A549 treated with CORT108297 at 1 μM for 4 hours (cell line): ENCODE measurements around the gene ERLEC1. TPM values are rescaled to one million over a fixed set of nuclear protein-coding genes. Genes with fewer than 3 reads are reported as not detected.

Experiments
- total RNA-seq: library from RNA; stranded (reverse); fragments of 200-300 nt; extraction: Qiagen RNA extraction; gene quantifications from 5 replicates; pipeline ENCODE4 v1.2.3, GENCODE V29; 2022

ERLEC1 gene, protein sequence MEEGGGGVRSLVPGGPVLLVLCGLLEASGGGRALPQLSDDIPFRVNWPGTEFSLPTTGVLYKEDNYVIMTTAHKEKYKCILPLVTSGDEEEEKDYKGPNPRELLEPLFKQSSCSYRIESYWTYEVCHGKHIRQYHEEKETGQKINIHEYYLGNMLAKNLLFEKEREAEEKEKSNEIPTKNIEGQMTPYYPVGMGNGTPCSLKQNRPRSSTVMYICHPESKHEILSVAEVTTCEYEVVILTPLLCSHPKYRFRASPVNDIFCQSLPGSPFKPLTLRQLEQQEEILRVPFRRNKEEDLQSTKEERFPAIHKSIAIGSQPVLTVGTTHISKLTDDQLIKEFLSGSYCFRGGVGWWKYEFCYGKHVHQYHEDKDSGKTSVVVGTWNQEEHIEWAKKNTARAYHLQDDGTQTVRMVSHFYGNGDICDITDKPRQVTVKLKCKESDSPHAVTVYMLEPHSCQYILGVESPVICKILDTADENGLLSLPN
- 51.3 to 67.2 TPM (median 58.3 TPM) in 5 replicates for total RNA-seq

DNA sequence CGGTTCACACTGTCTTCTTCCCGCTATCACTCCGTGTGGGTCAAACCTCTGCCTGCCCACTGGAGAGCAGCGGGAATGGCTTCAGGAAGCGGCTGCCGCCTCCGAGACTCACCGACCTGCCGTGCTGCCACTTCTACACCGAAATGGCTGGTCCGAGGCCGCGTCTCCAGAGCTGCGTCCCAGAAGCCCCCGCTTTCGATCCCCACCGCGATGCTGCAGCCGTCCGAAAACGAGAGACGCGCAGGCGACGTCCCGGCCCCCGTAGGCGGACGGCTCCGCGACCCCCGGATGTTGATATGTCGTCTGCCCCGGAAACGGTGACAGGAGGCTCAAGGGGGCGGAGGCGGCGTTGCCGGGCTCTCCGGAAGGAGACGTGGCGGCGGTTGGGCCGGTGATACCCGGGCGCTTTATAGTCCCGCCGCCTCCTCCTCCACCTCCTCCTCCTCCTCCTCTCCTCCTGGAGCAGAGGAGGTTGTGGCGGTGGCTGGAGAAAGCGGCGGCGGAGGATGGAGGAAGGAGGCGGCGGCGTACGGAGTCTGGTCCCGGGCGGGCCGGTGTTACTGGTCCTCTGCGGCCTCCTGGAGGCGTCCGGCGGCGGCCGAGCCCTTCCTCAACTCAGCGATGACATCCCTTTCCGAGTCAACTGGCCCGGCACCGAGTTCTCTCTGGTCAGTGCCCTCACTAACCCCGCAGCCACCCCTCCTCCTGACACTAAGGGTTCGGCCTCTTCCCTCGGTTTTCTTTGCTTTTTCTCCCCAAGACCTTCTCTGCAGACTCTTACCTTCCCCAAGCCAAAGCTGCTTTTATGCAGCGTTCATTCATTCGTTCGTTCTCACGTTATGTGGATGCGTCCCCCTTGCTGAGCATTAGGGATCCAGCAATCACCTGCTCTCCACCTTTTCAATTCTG lies at the start of gene ERLEC1, which contains the start of gene ASB3:
ERLEC1 (plus strand) TSS at position 340 of the 909 bp plus-strand sequence; CDS start at position 507, 167 bp downstream.
ASB3 (minus strand) TSS at position 249 of the 909 bp plus-strand sequence. CDS start 21,381 bp downstream, outside the sequence.

DNA sequence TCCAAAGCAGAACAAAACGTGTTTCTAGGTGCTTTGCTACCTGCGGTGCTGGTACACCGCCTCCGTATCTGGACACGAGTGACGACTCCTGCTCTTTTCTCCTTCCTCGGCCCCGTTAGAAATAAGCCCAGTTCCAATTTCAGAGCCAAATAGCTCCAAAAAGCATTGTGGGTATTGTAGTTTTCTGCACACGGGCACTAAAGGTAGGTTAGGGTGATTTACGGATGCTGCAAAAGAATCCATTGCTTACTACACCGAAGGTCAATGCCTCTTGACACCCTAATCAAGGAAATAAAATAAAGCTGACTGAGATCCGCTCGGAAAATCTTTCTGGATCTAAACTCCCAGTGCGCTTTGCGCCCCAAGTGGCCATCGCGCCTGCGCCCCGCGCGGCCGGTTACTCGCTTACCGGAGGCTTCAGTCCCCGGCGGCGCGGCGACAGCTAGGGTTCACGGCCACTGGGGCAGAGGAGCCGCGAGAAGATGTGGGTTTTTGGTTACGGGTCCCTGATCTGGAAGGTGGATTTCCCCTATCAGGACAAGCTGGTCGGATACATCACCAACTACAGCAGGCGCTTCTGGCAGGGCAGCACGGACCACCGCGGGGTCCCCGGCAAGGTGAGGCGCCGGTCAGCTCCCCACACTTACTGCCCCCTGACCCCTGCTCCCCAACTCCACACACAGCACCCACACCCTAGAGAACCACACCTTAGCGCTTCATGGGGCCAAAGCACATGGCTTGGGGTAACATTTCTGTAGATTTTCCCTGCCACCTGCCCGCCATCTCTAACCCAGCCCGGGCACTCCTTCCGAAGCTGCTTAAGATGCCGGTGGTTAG lies 19.2 kb upstream of the ERLEC1 start, which contains the start of gene CHAC2:
CHAC2 (plus strand) TSS at position 400 of the 837 bp plus-strand sequence; CDS start at position 483, 83 bp downstream.

DNA sequence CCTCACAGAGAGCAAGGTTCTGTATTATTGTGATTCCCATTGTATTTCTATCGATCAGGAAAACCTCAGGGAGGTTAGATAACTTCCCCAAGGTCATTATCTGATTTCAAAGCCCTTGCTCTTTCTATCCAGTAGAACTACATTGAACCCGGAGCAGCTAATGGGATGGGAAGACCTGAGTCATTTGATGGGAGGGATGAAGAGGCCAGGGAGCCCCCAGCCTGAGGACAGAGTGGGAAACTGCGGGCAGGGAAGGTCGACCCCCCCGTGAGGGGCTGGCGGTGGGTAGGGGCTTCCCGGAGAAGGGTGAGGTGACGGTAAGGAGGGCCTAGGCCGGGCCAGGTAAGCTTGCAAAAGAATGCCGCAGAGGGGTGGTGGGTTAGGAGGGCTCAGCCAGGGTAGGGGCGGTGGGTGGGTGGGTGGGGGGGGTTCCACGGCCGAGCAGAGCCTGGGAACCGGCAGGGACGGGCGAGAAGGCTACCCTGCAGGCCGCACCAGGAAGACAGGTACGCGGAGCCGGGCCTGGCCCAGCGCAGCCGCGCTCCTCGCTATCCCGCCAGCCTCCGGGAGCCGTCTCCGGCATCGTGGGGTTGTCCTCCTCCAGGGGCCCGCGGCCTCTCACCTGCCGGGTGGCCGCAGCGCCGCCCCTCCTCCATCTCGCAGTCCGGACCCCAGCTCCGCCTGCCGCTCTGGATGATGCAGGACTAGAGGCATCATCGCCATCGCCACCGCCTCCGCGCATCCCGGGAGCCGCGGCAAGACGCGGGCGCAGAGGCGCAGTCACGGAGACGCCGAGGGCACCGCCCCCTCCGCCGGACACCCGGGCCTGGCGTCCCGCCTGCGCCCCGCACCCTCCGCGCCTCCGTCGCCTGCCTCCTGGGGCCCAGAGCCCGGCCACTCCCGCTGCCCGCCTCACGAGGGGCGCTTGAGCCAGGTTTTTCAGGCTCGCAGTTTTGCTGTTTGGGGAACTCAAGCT lies 72.7 kb downstream of the ERLEC1 start, which contains the start of gene GPR75:
GPR75 (minus strand) TSS at position 762 of the 976 bp plus-strand sequence. CDS start 5,211 bp downstream, outside the sequence.

Other genes with a start within 250 kb of the ERLEC1 start
- gene CHAC2, start 19.2 kb upstream of the ERLEC1 start, total RNA-seq = 12.1 to 16.7 TPM (median 13.0 TPM) in 5 replicates
- gene ASB3, start 91 bp upstream of the ERLEC1 start, total RNA-seq = 11.5 to 14.0 TPM (median 12.8 TPM) in 5 replicates
- 1.3 to 1.8 TPM (median 1.5 TPM) in 5 replicates for gene GPR75, start 72.9 kb downstream of the ERLEC1 start, total RNA-seq
- 38.8 to 43.5 TPM (median 39.5 TPM) in 5 replicates for gene PSME4, start 183.9 kb downstream of the ERLEC1 start, total RNA-seq